Measurements from ENCODE around the gene ZNF511.

ZNF511 gene

DNA sequence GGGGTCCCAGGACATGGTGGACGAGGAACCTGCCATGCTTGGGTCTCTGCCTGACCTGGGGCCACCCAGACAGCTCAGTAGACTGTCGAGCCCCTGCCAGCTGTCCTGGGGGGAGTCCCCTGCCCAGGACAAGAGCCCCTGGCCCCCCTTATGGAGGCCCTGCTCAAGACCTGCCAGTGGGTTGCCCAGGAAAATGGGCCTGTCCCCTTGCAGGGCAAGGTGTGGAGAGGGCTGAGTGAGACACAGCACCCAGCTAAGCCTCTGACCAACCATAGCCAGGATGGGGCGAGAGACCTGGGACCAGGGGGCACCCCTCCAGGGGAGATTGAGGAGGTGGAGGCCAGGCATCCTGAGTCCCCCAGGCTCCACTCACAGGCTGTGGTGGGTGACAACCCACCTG, 47.3 kb downstream of the ZNF511 start:
- no peak for DNase-seq

DNA sequence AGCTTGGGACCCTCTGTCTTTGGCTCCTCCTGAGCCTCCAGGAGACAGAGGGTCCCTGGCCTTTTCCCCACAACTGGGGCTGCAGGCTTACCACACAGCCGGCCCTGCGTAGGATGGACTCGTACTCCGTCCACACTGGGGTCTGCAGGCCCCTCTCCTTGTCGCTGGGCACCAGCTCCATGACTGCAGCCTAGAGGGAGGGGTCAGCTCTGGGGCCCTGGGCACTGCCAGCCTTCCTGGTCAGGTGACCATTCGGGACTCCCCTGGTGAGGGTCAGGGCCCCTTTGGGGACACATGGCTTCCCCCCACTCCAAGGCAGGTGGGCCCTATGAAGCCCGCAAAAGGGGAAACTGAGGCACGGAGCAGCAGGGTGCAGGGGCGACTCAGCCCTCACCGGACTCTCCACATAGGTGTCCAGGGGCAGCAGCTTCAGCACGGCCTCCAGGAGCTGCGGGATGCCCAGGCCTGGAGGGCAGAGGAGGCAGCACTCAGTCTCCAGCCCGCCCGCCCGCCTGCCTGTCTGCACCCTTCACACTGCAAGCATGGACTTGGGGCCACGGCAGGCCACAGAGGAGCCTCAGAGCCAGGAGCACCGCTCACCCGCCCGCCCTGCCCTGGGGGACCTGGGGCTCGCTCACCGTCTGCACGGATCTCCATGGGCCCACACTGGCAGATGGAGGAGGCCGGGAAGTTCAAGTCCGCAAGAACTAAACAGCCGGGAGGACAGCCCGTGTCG, 48.0 kb downstream of the ZNF511 start:
- no peak for DNase-seq

DNA sequence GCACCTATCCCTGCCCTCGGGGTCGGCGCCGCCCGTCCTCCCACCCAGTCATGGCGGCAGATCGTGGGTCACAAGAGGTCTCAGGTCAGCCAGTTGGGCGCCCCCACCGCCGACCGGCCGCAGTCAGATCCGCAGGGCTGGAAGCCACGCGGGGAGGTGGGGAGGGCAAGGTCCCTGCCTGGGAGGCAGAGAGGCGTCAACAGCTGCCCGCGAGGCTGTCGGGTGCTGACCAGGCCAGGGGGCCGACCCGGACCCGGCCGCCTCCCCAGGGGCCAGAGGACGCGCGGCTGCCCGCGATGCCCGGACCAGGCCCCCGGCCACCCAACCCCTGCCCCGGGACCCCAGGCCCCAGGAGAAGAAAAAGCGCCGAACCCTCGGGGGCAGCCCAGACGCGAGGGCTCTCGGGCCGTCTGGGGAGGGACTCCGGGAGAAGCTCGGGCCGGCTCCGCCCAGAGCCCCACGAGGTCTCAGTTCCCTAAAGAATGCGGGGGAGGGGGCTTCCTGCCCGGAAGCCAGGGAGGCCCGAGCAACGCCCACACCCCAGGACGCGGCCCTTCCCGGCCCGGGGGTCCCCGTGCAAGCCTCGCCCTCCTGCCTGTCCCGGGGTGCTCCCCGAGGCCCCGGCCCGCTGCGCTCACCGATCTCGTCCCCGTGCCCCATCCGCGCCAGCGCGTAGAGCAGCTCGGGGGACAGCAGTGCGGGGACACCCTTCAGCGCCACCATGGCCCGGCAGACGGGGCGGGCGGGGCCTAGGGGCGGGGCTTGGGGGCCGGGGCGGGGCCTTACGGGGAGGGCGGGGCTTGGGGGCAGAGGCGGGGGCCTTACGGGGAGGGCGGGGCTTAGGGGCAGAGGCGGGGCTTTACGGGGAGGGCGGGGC, 48.8 kb downstream of the ZNF511 start, which contains the start of gene FUOM:
Gene FUOM, minus strand, starts transcription at position 735 of the 877 bp plus-strand sequence. Its CDS starts 12 bp downstream, at position 723.
- DNase-seq, result peak; percentile 81

DNA sequence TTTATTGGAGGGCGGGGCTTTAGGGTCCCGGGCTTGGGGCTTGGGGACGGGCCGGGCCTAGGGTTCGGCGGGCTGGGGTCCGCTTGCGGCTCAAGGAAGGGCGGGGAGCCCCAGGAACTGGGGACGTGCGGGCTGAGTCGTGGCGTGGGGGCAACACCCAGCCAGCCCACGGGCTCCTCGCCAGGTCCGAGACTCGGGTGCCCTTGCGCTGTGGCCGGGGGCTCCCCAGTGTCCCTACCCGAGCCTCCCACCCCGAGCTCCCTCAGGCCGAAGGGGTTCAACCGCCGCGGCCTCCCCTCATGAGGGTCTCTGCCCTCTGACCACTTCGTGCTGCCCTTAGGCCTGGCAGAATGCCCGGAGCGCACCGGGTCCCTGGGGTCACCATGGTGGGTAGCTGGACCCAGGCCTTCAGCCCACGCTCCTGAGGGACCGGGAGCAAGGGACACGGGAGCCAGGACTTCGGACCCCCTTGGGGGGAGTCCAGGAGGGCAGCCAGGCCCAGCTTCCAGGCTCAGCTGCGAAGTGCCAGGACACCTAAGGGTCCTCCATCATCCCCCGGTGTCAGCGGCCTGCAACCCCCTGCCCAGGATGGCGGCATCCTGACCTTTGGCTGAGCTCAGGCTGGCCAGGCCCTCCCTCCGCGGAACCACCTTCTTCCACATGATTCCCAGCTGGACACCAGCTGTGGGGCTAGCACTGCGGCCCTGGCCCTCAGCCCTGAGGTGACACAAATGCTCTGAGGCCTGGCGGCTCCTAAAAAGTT, 49.6 kb downstream of the ZNF511 start:
- no peak for DNase-seq

DNA sequence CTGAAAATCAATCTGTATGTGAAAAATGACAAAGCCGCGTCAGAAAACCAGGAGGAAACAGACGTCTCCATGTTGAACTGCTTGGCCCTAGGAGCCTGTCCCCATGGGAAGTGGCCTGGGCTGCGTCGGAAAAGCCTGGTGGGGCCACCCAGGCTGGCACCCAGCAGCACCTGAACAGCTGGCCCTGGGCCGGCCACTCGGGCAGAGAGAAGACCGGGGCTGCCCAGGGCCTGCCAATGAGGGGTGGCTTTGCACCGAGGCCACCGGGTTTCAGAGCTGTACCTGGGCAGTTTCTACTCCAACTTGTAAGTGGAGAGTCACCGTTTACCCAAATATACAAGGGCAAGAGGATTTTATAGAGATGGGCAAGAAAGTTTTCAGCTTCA, 50.2 kb downstream of the ZNF511 start:
- no peak for DNase-seq

DNA sequence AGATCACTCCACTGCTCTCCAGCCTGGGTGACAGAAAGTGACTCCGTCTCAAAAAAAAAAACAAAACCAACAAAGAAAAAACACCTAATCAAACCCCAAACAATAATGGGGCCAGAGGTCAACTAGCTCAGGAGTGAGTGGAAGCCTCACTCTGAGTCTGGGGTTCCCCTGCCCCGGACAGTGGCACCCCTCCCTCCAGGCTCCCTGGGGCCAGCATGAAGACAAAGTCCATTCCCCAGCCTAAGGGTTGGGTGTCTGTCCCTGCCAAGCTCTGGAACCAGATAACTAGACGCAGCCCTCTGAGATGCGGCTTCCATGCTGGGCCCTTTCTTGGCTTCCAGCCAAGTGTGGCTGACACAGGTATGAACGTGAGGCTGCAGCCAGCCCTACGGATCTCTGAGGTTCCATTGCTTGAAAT, 50.8 kb downstream of the ZNF511 start:
- no peak for DNase-seq

DNA sequence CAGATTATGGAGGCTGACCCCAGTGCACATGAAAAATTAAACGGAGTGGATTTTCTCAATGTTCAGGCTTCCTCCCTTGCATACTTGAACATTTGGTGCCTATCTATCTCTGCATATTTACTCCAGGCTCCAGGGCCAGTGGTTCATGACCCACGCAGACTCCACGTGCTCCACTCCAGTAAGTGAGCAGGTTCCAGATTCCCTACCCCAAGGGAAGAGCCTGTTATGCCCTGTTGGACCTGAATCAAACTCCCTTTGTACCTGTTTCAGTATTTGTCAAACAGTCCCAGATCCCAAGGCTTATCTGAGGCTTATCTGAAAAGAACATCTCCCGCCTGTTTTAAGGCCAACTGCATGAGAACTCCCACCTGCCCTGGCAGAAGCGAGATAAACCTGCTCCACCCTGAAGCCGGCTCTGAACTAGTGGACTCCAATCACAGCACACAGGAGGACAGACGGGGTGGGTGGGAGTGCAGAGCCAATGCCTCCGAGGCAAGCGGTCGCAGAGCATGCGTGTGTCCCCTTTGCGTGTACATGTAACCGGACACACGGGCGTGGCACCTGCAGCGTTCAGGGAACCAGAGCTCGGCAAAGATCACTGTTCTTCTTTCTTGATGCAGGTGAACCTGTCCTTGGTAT, 51.4 kb downstream of the ZNF511 start:
- DNase-seq, result no peak

DNA sequence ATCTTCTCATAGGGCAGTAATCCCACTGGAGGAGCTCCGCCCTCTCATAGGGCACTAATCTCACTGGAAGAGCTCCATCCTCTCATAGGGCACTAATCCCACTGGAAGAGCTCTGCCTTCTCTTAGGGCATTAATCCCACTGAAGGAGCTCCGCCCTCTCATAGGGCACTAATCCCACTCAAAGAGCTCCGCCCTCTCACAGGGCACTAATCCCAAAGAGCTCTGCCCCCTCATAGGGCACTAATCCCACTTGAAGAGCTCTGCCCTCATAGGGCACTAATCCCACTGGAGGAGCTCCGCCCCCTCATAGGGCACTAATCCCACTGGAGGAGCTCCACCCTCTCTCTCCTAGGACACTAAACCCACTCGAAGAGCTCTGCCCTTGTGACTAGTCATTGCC, 52.5 kb downstream of the ZNF511 start:
- no peak for DNase-seq

DNA sequence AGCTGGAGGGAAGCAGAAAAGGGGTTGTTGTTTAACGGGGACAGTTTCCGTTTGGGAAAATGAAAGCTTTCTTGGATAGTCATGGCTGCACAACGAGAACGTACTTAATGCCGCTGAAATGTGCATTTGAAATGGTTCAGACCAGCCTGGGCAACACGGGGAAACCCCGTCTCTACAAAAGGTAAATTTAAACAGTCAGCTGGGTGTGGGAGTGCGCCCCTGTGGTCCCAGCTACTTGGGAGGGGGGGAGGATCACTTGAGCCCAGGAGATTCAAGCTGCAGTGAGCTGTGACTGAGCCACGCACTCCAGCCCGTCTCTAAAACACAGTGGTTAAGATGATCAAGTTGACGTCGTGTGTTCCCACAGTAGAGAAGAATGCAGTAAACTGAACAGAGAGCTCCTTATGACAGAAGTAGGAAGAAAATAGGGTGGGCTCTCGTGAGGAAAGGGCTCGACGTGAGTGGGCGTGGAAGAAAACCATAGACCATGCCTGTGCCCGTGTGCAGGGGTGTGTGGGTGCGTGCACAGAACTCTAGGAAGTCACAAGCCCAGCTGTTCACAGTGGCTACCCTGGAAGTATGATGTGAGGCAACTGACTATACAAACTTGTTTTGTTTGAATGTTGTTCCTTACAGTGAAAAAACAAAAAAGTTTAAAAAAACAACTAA, 53.2 kb downstream of the ZNF511 start:
- DNase-seq, result no peak
